ENCODE measurements around the gene RMND5A.
A peak's percentile ranks its signal among the peaks of the same experiment; 100 is the strongest.

Gene RMND5A

GRCh38 chr2:86695053-86695691, 24.9 kb upstream of the RMND5A start:
- Histone ChIP-seq H3K36me3 (no peaks in the 10 kb centered on the region), H3K4me1 (no peaks in the 10 kb centered on the region), H3K9me3 (no peaks in the 10 kb centered on the region), H3K27me3 (no peaks in the 10 kb centered on the region), H3K4me3 (ENCODE audit: low read depth, low read length) (no peak overlapping the region)
- no peak for TF ChIP-seq CTCF (IDR thresholded peaks at IDR 0.05; ENCODE audit: low read depth, low read length)
- no peak for DNase-seq

GRCh38 chr2:86697551-86698104, 22.5 kb upstream of the RMND5A start:
- no peak overlapping the region for H3K4me3 ChIP-seq (ENCODE audit: low read depth, low read length)
- H3K36me3 ChIP-seq, result no peaks in the 10 kb centered on the region
- no peaks in the 10 kb centered on the region for H3K4me1 ChIP-seq
- DNase-seq, result no peak
- TF ChIP-seq CTCF (IDR thresholded peaks at IDR 0.05; ENCODE audit: low read depth, low read length), result no peak
- H3K9me3 ChIP-seq, result no peaks in the 10 kb centered on the region
- H3K27me3 ChIP-seq, result no peaks in the 10 kb centered on the region

- Histone ChIP-seq H3K36me3 (no peaks in the 10 kb centered on the region), H3K27me3 (no peaks in the 10 kb centered on the region), H3K4me3 (ENCODE audit: low read depth, low read length) (no peak overlapping the region), H3K4me1 (no peaks in the 10 kb centered on the region), H3K9me3 (no peaks in the 10 kb centered on the region)
- no peak for TF ChIP-seq CTCF (IDR thresholded peaks at IDR 0.05; ENCODE audit: low read depth, low read length)
- no peak for DNase-seq
Measured at GRCh38 chr2:86700690-86701089, 19.4 kb upstream of the RMND5A start.

GRCh38 chr2:86703704-86704361, 16.3 kb upstream of the RMND5A start:
- no peaks in the 10 kb centered on the region for H3K4me1 ChIP-seq
- H3K4me3 ChIP-seq (ENCODE audit: low read depth, low read length), result no peak overlapping the region
- TF ChIP-seq CTCF (IDR thresholded peaks at IDR 0.05; ENCODE audit: low read depth, low read length), result no peak
- H3K27me3 ChIP-seq, result no peaks in the 10 kb centered on the region
- no peaks in the 10 kb centered on the region for H3K9me3 ChIP-seq
- H3K36me3 ChIP-seq, result no peaks in the 10 kb centered on the region
- peak; percentile 6 for DNase-seq

- H3K36me3 ChIP-seq, result no peaks in the 10 kb centered on the region
- H3K9me3 ChIP-seq, result no peaks in the 10 kb centered on the region
- TF ChIP-seq CTCF (IDR thresholded peaks at IDR 0.05; ENCODE audit: low read depth, low read length), result no peak
- no peak overlapping the region for H3K4me3 ChIP-seq (ENCODE audit: low read depth, low read length)
- no peak for DNase-seq
- H3K4me1 ChIP-seq, result no peaks in the 10 kb centered on the region
- H3K27me3 ChIP-seq, result no peaks in the 10 kb centered on the region
Measured at GRCh38 chr2:86704459-86704971, 15.6 kb upstream of the RMND5A start.

- Histone ChIP-seq H3K9me3 (no peaks in the 10 kb centered on the region), H3K27me3 (no peaks in the 10 kb centered on the region), H3K36me3 (no peaks in the 10 kb centered on the region), H3K4me3 (ENCODE audit: low read depth, low read length) (no peak overlapping the region), H3K4me1 (no peaks in the 10 kb centered on the region)
- DNase-seq, result no peak
- no peak for TF ChIP-seq CTCF (IDR thresholded peaks at IDR 0.05; ENCODE audit: low read depth, low read length)
Measured at GRCh38 chr2:86706220-86706619, 13.9 kb upstream of the RMND5A start.

Data from BE2C (cell line).